Breast epithelium (tissue), 4 donors: Measurements from ENCODE around the gene HNRNPAB. TPM values are rescaled to one million over a fixed set of nuclear protein-coding genes. Genes with fewer than 3 reads are reported as not detected.

Experiments
- DNase-seq, 2 donors: peaks; one replicate each; pipeline ENCODE4 v3.0.0-alpha.2; 2019; ENCODE audit warnings: low spot score in 2 of 2
- H3K27ac ChIP-seq, 2 donors: fragments of 200-600 bp; sonication (generic) in 1 of 2; one replicate each; pipeline ENCODE4 v1.5.1; 2016 to 2019; ENCODE audit warnings: mild to moderate bottlenecking in 1 of 2
- H3K27me3 ChIP-seq, 2 donors: fragments of 200-600 bp; sonication (generic) in 1 of 2; one replicate each; pipeline versions ENCODE4 v1.5.1 to v1.6.0; 2017 to 2019; ENCODE audit warnings: control low read depth in 1 of 2, mild to moderate bottlenecking in 1 of 2
- H3K36me3 ChIP-seq: fragments of 200-600 bp; one replicate; pipeline ENCODE4 v1.5.1; 2019
- H3K4me1 ChIP-seq, 2 donors: fragments of 200-600 bp; sonication (generic); one replicate each; pipeline ENCODE4 v1.5.1; 2016 to 2019; ENCODE audit warnings: control low read depth in 1 of 2
- H3K4me3 ChIP-seq, 3 donors: fragments of 200-600 bp; sonication (generic); 1 replicate in 2 of 3; 2 replicates in 1 of 3; pipeline ENCODE4 v1.5.1; 2016 to 2019; ENCODE audit warnings: mild to moderate bottlenecking in 3 of 3, moderate library complexity in 2 of 3
- H3K9me3 ChIP-seq, 2 donors: fragments of 200-600 bp; sonication (generic) in 1 of 2; one replicate each; pipeline ENCODE4 v1.5.1; 2016 to 2019; ENCODE audit warnings: control low read depth in 1 of 2
- POLR2A ChIP-seq: fragments of 450-650 bp; IDR thresholded peaks from one replicate; pipeline ENCODE4 v1.6.1; 2016; ENCODE audit warnings: antibody characterized with exemption, mild to moderate bottlenecking, moderate library complexity
- POLR2AphosphoS5 ChIP-seq, 3 donors: sonication (generic); formaldehyde crosslinking; IDR thresholded peaks; one replicate each; pipeline ENCODE4 v1.6.1; 2017; ENCODE audit warnings: antibody characterized with exemption in 3 of 3
- intact Hi-C: fragments of 100-400 bp; cut with DNase I; formaldehyde crosslinking; loops from one replicate; pipeline ENCODE4 v1.15.1; 2023; ENCODE audit warnings: low total_unique reads
- total RNA-seq, 3 donors: library from RNA; depleted of rRNA; stranded (reverse); fragments of >200 nt; gene quantifications; one replicate each; pipeline ENCODE4 v1.1.0, GENCODE V29; 2016
- TF ChIP-seq, protein P1 (sequence below), 3 donors: fragments of 450-650 bp; IDR thresholded peaks; one replicate each; pipeline ENCODE4 v1.5.1; 2016 to 2017; ENCODE audit warnings: antibody characterized with exemption in 3 of 3, mild to moderate bottlenecking in 3 of 3, moderate library complexity in 3 of 3

HNRNPAB gene
- total RNA-seq, 3 donors from 2014 or later = 56.3 to 90.5 (median 68.9) TPM

DNA sequence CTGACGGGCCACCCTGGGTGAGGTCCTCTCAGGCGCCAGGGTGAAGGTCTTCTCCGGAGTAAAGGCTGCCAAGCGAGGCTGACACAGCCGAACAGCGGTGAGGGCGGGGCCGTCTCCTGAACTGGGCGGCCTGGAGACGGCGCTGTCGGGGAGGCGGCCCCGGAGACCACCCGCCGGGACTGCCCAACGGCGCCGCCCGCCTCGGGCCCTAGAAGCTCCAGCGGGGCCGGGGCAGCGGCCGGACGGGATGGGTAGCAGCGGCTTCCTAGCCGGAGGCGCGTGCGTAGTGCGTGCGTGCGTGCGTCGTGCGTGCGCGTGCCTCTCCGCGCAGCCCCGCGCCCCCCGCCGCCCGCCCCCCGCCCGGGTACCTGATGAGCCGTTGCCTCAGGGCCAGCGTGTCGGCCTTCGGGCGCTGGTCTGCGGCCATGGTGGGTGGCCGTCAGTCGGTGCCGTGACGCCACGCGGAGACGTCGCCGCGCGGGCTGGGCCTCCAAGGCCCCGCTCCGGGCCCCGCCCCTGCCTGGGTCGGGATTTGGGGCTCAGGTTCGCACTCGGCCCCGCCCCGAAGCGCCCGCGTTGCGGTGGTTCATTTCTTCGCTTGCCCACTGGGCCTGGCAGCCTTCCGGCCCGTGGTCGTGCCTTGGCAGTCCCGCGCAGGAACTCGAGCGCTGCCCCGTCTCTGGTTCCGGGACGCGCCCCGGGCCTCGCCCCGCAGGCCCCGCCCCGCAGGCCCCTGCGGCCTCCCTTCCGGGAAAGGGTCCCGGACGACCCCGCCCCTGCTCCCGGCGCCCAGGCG lies 28.0 kb downstream of the HNRNPAB start, which contains the start of gene PHYKPL:
Gene PHYKPL, minus strand, starts transcription at position 679 of the 796 bp plus-strand sequence. Its CDS starts 252 bp downstream, at position 427.
- TF ChIP-seq, protein P1, sequence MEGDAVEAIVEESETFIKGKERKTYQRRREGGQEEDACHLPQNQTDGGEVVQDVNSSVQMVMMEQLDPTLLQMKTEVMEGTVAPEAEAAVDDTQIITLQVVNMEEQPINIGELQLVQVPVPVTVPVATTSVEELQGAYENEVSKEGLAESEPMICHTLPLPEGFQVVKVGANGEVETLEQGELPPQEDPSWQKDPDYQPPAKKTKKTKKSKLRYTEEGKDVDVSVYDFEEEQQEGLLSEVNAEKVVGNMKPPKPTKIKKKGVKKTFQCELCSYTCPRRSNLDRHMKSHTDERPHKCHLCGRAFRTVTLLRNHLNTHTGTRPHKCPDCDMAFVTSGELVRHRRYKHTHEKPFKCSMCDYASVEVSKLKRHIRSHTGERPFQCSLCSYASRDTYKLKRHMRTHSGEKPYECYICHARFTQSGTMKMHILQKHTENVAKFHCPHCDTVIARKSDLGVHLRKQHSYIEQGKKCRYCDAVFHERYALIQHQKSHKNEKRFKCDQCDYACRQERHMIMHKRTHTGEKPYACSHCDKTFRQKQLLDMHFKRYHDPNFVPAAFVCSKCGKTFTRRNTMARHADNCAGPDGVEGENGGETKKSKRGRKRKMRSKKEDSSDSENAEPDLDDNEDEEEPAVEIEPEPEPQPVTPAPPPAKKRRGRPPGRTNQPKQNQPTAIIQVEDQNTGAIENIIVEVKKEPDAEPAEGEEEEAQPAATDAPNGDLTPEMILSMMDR (IDR thresholded peaks at IDR 0.05) = no peak
- peak in 2 of 3 donors; percentile 20 to 28 for TF ChIP-seq POLR2AphosphoS5 (IDR thresholded peaks at IDR 0.05)
- no peak for TF ChIP-seq POLR2A
- H3K4me1 ChIP-seq = peaks cover 15 to 21% of the 10 kb centered on the region in 2 donors

DNA sequence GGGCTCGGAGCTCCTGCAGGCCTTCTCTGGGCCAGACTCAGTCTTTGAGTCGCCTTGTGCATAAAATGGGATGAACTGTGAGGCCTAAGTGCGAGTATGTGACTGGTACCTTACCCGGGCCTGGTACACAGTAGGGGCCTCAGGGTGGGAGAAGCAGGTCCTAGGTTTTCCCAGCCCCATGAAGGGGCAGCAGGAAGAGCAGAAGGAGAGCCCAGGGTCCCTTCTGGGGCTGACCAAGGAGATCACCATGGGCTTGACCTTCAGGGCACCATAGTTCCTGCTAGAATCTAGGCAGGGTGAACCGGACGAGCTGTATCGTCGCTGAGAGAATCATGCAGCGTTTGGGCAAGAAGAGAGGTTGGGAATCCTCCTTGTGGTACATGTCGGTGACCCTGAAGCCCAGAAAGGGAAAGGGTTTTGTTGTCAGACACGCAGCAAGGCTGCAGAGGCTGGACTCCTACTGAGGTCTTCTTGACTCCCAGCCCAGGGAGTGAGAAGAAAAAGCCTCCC lies 28.6 kb downstream of the HNRNPAB start:
- Histone ChIP-seq H3K27me3 (no peaks in the 10 kb centered on the region), H3K4me3 (peak overlapping the region; percentile 82 to 96 (median 92)), H3K9me3 (no peaks in the 10 kb centered on the region), H3K36me3 (no peaks in the 10 kb centered on the region), H3K4me1 (peaks cover 20 to 28% of the 10 kb centered on the region in 2 donors), H3K27ac (peak overlapping the region; percentile 94 to 95)
- intact Hi-C loops = no loop called here
- no peak for DNase-seq
- no peak for TF ChIP-seq POLR2AphosphoS5 (IDR thresholded peaks at IDR 0.05)
- TF ChIP-seq POLR2A = no peak
- TF ChIP-seq, protein P1 (IDR thresholded peaks at IDR 0.05) = no peak

More for the DNA sequence above, 28.0 kb downstream of the HNRNPAB start, which contains the start of gene PHYKPL:
- DNase-seq = peak; percentile 66 to 74
- Histone ChIP-seq H3K9me3 (no peaks in the 10 kb centered on the region), H3K4me3 (peak within 1 kb of the TSS; percentile 82 to 96 (median 92)), H3K27me3 (no peaks in the 10 kb centered on the region), H3K27ac (peak within 1 kb of the TSS; percentile 94 to 95), H3K36me3 (peaks cover 4% of the 10 kb centered on the region)
- intact Hi-C loops = no loop called here

DNA sequence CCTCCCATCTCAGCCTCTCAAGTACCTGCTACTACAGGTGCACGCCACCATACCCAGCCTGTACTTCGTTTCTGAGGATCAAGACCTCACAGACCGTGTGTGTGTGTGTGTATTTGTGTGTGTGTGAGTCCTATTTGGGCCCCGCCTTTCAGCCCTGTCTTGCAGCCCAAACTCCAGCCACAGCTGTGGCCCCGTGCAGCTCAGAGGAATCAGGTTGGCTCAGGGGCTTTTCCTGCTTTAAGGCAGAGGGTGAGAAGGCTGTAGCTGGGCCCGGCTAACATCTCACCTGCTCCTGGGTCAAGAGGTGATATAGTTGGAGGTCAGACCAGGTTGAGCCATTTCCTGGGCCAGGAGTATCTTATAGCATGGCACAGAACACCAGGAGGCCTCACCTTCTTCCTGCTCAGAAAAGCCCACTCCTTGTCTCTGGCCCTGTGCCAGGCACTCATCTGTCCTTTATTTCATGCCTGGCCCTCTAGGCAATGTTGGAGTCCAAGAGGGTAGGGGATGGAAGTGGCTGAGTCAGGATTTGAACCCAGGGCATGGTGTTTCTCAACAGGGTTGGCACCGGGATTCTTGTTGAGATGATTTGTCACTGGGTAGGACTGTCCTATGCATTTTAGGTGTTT lies 29.9 kb downstream of the HNRNPAB start:
- intact Hi-C loops = no loop called here
- H3K27ac ChIP-seq = no peak overlapping the region
- no peaks in the 10 kb centered on the region for H3K27me3 ChIP-seq
- DNase-seq = no peak
- H3K4me1 ChIP-seq = peaks cover 20 to 33% of the 10 kb centered on the region in 2 donors
- H3K36me3 ChIP-seq = no peaks in the 10 kb centered on the region
- no peaks in the 10 kb centered on the region for H3K9me3 ChIP-seq
- no peak overlapping the region for H3K4me3 ChIP-seq
- TF ChIP-seq, protein P1 (IDR thresholded peaks at IDR 0.05) = no peak
- TF ChIP-seq POLR2AphosphoS5 (IDR thresholded peaks at IDR 0.05) = no peak
- no peak for TF ChIP-seq POLR2A

DNA sequence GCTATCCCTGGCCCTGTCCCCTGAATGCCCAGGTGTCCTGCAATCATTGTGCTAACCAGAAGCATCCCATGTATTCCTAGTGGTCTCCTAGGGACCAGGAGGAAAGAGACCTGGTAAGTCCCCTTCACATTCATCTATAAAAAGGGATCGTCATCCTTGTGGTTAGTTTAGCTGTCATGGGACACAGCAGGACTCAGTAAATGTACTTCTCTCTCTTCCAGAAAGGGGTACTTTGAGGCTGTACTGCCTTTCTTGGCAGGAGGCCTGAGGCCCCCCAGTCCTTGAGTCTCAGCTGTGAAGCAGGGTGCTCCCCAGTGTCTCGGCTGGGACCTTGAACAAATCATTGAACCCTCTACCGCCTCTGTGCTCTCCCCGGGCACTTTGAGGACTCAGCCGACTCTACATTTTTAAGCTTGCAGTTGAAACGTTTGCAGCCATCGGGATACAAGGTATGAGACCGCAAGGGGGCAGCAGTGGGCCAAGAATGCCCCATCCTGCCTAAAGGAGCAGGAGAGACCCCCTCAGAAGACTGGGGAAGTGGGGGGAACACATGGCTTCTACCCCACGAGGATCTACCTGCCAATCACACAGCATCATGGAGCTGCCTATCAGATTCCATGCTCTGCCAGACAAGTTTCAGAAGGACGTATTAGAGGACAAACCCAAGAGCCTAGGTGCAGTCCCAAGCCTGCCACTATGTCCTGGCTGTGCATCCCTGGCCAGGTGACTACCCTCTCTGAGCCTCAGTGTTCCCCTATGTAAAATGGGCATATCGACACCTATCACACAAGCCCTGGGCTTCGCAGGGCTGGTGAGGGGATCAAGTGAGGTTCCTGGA lies 30.6 kb downstream of the HNRNPAB start:
- no peak overlapping the region for H3K4me3 ChIP-seq
- no peaks in the 10 kb centered on the region for H3K27me3 ChIP-seq

More for the DNA sequence above, 30.6 kb downstream of the HNRNPAB start:
- Histone ChIP-seq H3K36me3 (no peaks in the 10 kb centered on the region), H3K9me3 (no peaks in the 10 kb centered on the region), H3K27ac (no peak overlapping the region), H3K4me1 (peaks cover 20 to 33% of the 10 kb centered on the region in 2 donors)
- no peak for DNase-seq
- TF ChIP-seq, protein P1 (IDR thresholded peaks at IDR 0.05) = peak; percentile 44 to 64 (median 55)
- no peak for TF ChIP-seq POLR2A
- TF ChIP-seq POLR2AphosphoS5 (IDR thresholded peaks at IDR 0.05) = no peak
- intact Hi-C loops = no loop called here
